Measurements from ENCODE around the gene CRYGA. TPM values are rescaled to one million over a fixed set of nuclear protein-coding genes. Genes with fewer than 3 reads are reported as not detected.

The CRYGA gene
- total and polyA plus RNA-seq, 7 experiments from 2014 or later: not detected

GRCh38 chr2:208192611-208193236 is 29.3 kb upstream of the CRYGA start:
- no peaks in the 10 kb centered on the region for H3K9me3 Mint-ChIP-seq
- DNase-seq: no peak
- ATAC-seq: no peak
- H3K27me3 ChIP-seq (ENCODE audit: control insufficient read depth in 2 of 2, insufficient read depth in 2 of 2, low read length in 2 of 2): no peaks in the 10 kb centered on the region
- H3K4me1 Mint-ChIP-seq: peaks cover 0 to 2% (median 0%) of the 10 kb centered on the region in 7 donors
- H3K36me3 ChIP-seq (ENCODE audit: control insufficient read depth in 2 of 3, insufficient read depth in 3 of 3, low read length in 3 of 3): no peaks in the 10 kb centered on the region
- ChIA-PET CTCF (no interaction called here), POLR2A (no interaction called here)
- H3K27ac ChIP-seq (ENCODE audit: low read depth, low read length): no peak overlapping the region
- intact Hi-C loops (cut with micrococcal nuclease): no loop called here
- H3K27me3 Mint-ChIP-seq: peaks cover 0 to 8% (median 2%) of the 10 kb centered on the region in 5 donors
- no peaks in the 10 kb centered on the region for H3K36me3 Mint-ChIP-seq
- no peak overlapping the region for H3K27ac Mint-ChIP-seq
- no peak overlapping the region for H3K4me3 Mint-ChIP-seq
- H3K4me3 ChIP-seq (ENCODE audit: low read length): no peak overlapping the region
- no peaks in the 10 kb centered on the region for H3K9me3 ChIP-seq (ENCODE audit: control insufficient read depth in 2 of 3, low read length in 3 of 3)
- no peaks in the 10 kb centered on the region for H3K4me1 ChIP-seq (ENCODE audit: control insufficient read depth in 2 of 2, insufficient read depth in 2 of 2, low read length in 2 of 2)

- H3K4me1 ChIP-seq (ENCODE audit: control insufficient read depth in 2 of 2, insufficient read depth in 2 of 2, low read length in 2 of 2): no peaks in the 10 kb centered on the region
- Mint-ChIP-seq H3K27me3 (peaks cover 0 to 7% (median 4%) of the 10 kb centered on the region in 5 donors), H3K4me3 (no peak within 1 kb of the TSS), H3K27ac (no peak within 1 kb of the TSS), H3K9me3 (no peaks in the 10 kb centered on the region), H3K36me3 (no peaks in the 10 kb centered on the region), H3K4me1 (peaks cover 0 to 2% (median 0%) of the 10 kb centered on the region in 7 donors)
- H3K36me3 ChIP-seq (ENCODE audit: control insufficient read depth in 2 of 3, insufficient read depth in 3 of 3, low read length in 3 of 3): no peaks in the 10 kb centered on the region
- CTCF ChIA-PET: no interaction called here
- ATAC-seq (no peak), DNase-seq (no peak)
- no peaks in the 10 kb centered on the region for H3K9me3 ChIP-seq (ENCODE audit: control insufficient read depth in 2 of 3, low read length in 3 of 3)
- POLR2A ChIA-PET: no interaction called here
- no peak within 1 kb of the TSS for H3K4me3 ChIP-seq (ENCODE audit: low read length)
- intact Hi-C loops (cut with micrococcal nuclease): no loop called here
- H3K27me3 ChIP-seq (ENCODE audit: control insufficient read depth in 2 of 2, insufficient read depth in 2 of 2, low read length in 2 of 2): no peaks in the 10 kb centered on the region
- H3K27ac ChIP-seq (ENCODE audit: low read depth, low read length): no peak within 1 kb of the TSS
Measured at GRCh38 chr2:208189810-208190503, 26.6 kb upstream of the CRYGA start, which contains the start of gene C2orf80. TSS of gene C2orf80 (minus strand) at chr2:208190030. CDS start at chr2:208186986, 3,044 bp downstream.

DNA sequence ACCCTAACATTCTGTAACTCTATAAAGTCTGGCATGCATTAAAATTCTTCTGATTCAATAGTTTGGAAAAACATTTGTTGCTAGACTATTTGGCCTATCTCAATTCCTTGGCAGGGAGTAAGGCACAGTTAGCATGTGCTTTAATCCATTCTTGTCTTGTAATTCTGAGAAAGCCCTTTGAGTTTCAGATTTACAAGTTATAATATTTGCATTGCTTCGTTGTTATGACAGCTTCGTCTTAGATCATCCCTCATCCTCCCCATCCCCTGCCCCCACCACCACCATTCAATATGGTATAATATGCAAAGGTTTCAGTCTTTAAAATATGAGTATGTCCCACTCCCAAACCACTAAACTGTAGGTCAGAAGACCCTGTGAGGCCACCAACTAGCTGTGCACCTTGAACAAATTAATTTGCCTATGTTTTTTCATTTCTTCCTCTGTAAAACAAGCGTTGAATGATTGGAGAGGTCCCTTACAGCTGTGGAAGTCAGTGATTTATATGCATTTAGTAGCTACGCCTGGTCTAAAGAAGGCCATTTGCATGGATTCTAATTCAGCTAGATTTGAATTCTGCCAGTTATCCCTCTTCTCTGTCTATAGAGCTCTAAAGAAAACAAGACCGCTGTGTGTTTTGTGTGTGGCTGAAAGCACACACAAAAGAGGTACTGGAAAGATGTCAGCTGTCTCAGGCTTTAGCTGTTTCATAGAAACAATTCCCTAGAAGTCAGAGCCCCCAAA is 25.9 kb upstream of the CRYGA start:
- Histone ChIP-seq H3K4me1 (ENCODE audit: control insufficient read depth in 2 of 2, insufficient read depth in 2 of 2, low read length in 2 of 2) (no peaks in the 10 kb centered on the region), H3K4me3 (ENCODE audit: low read length) (no peak overlapping the region), H3K27ac (ENCODE audit: low read depth, low read length) (no peak overlapping the region), H3K36me3 (ENCODE audit: control insufficient read depth in 2 of 3, insufficient read depth in 3 of 3, low read length in 3 of 3) (no peaks in the 10 kb centered on the region), H3K9me3 (ENCODE audit: control insufficient read depth in 2 of 3, low read length in 3 of 3) (no peaks in the 10 kb centered on the region), H3K27me3 (ENCODE audit: control insufficient read depth in 2 of 2, insufficient read depth in 2 of 2, low read length in 2 of 2) (no peaks in the 10 kb centered on the region)
- H3K27ac Mint-ChIP-seq: no peak overlapping the region
- CTCF ChIA-PET: no interaction called here
- H3K9me3 Mint-ChIP-seq: no peaks in the 10 kb centered on the region
- ATAC-seq (no peak), DNase-seq (no peak)
- no peak overlapping the region for H3K4me3 Mint-ChIP-seq
- intact Hi-C loops (cut with micrococcal nuclease): no loop called here
- POLR2A ChIA-PET: no interaction called here
- H3K27me3 Mint-ChIP-seq: peaks cover 0 to 13% (median 6%) of the 10 kb centered on the region in 5 donors
- no peaks in the 10 kb centered on the region for H3K36me3 Mint-ChIP-seq
- H3K4me1 Mint-ChIP-seq: peaks cover 0 to 2% (median 0%) of the 10 kb centered on the region in 7 donors

DNA sequence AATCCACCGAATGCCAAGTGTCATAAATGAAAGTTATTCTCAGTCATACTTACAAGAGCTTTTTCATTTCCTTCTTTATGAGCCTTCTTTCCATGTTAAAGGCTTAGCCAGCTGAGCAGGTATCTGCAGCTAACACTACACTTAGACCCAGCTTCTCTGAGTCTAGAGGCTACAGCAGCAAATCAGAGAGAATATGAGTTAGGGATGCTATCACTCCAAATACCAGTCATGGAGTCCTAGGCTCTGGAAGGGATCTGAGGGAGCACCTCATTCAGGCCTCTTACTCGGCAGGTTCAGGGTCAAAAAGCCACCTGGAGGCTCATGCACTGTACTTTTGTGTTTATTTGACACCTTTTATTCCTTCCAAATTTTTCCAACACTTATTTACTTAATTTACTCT is 23.5 kb upstream of the CRYGA start:
- Histone ChIP-seq H3K27me3 (ENCODE audit: control insufficient read depth in 2 of 2, insufficient read depth in 2 of 2, low read length in 2 of 2) (no peaks in the 10 kb centered on the region), H3K9me3 (ENCODE audit: control insufficient read depth in 2 of 3, low read length in 3 of 3) (no peaks in the 10 kb centered on the region), H3K36me3 (ENCODE audit: control insufficient read depth in 2 of 3, insufficient read depth in 3 of 3, low read length in 3 of 3) (no peaks in the 10 kb centered on the region), H3K27ac (ENCODE audit: low read depth, low read length) (no peak overlapping the region), H3K4me3 (ENCODE audit: low read length) (no peak overlapping the region), H3K4me1 (ENCODE audit: control insufficient read depth in 2 of 2, insufficient read depth in 2 of 2, low read length in 2 of 2) (no peaks in the 10 kb centered on the region)
- ChIA-PET POLR2A (no interaction called here), CTCF (no interaction called here)
- intact Hi-C loops (cut with micrococcal nuclease): no loop called here
- ATAC-seq (no peak), DNase-seq (no peak)
- H3K27ac Mint-ChIP-seq: no peak overlapping the region
- peaks cover 5 to 31% (median 19%) of the 10 kb centered on the region in 5 donors for H3K27me3 Mint-ChIP-seq
- H3K4me3 Mint-ChIP-seq: no peak overlapping the region
- no peaks in the 10 kb centered on the region for H3K9me3 Mint-ChIP-seq
- H3K36me3 Mint-ChIP-seq: no peaks in the 10 kb centered on the region
- peaks cover 0 to 2% (median 0%) of the 10 kb centered on the region in 7 donors for H3K4me1 Mint-ChIP-seq

GRCh38 chr2:208186465-208186864 is 23.1 kb upstream of the CRYGA start:
- Histone ChIP-seq H3K9me3 (ENCODE audit: control insufficient read depth in 2 of 3, low read length in 3 of 3) (no peaks in the 10 kb centered on the region), H3K4me3 (ENCODE audit: low read length) (no peak overlapping the region), H3K4me1 (ENCODE audit: control insufficient read depth in 2 of 2, insufficient read depth in 2 of 2, low read length in 2 of 2) (no peaks in the 10 kb centered on the region), H3K27me3 (ENCODE audit: control insufficient read depth in 2 of 2, insufficient read depth in 2 of 2, low read length in 2 of 2) (no peaks in the 10 kb centered on the region), H3K27ac (ENCODE audit: low read depth, low read length) (no peak overlapping the region), H3K36me3 (ENCODE audit: control insufficient read depth in 2 of 3, insufficient read depth in 3 of 3, low read length in 3 of 3) (no peaks in the 10 kb centered on the region)
- no peak for DNase-seq
- Mint-ChIP-seq H3K27me3 (peaks cover 5 to 31% (median 19%) of the 10 kb centered on the region in 5 donors), H3K27ac (no peak overlapping the region), H3K36me3 (no peaks in the 10 kb centered on the region), H3K4me3 (no peak overlapping the region), H3K4me1 (peaks cover 0 to 2% (median 0%) of the 10 kb centered on the region in 7 donors), H3K9me3 (no peaks in the 10 kb centered on the region)
- ChIA-PET POLR2A (no interaction called here), CTCF (no interaction called here)
- ATAC-seq: no peak
- intact Hi-C loops (cut with micrococcal nuclease): no loop called here

DNA sequence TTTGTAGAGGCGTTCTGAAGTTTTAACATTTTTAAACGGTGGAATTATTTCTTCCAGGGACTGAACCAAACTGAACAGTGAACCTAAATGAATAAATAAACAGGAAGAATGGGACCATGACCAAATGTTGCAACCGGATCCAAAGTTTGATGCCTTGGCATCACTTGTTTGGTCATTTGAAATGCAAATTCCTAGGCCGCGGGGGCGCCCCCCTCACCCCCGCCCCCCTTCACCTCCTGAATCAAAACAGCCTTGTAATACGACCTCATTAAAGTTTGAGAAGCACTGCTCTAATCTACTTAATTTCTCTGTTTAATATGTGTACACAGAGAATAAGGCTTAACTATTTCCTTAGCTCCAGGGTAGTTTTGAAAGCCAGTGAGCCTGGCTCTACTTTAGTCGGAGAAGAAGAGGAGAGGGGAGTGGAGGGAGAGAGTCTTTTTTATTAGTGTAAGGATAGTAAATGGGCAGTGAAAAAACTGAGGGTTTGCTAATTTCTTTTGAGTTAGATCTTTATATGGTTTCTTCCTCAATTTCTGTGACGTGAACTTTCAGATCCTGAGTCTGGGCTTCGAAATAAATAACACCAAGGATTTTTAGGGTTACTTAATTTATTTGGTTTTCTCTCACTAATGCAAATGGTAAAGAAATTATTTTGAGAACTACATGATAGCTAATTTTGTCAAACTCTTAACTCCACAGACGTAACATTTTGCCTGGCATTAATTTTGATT is 20.8 kb upstream of the CRYGA start:
- intact Hi-C loops (cut with micrococcal nuclease): no loop called here
- H3K27me3 Mint-ChIP-seq: peaks cover 5 to 31% (median 17%) of the 10 kb centered on the region in 5 donors
- ATAC-seq (no peak), DNase-seq (no peak)
- Histone ChIP-seq H3K4me1 (ENCODE audit: control insufficient read depth in 2 of 2, insufficient read depth in 2 of 2, low read length in 2 of 2) (no peaks in the 10 kb centered on the region), H3K27ac (ENCODE audit: low read depth, low read length) (no peak overlapping the region), H3K9me3 (ENCODE audit: control insufficient read depth in 2 of 3, low read length in 3 of 3) (no peaks in the 10 kb centered on the region), H3K36me3 (ENCODE audit: control insufficient read depth in 2 of 3, insufficient read depth in 3 of 3, low read length in 3 of 3) (no peaks in the 10 kb centered on the region), H3K27me3 (ENCODE audit: control insufficient read depth in 2 of 2, insufficient read depth in 2 of 2, low read length in 2 of 2) (no peaks in the 10 kb centered on the region), H3K4me3 (ENCODE audit: low read length) (no peak overlapping the region)
- H3K27ac Mint-ChIP-seq: no peak overlapping the region
- ChIA-PET POLR2A (no interaction called here), CTCF (interaction anchor here (0.7 kb wide), 1 partner anchor 9 kb away, joined by 3 read pairs; no protein-coding TSS in a partner anchor)
- peaks cover 0 to 2% (median 0%) of the 10 kb centered on the region in 11 donors for H3K9me3 Mint-ChIP-seq
- H3K4me3 Mint-ChIP-seq: no peak overlapping the region
- peaks cover 0 to 2% (median 0%) of the 10 kb centered on the region in 7 donors for H3K4me1 Mint-ChIP-seq
- no peaks in the 10 kb centered on the region for H3K36me3 Mint-ChIP-seq
